Left renal cortex interstitium (tissue), 4 donors: ENCODE measurements around the gene LCLAT1. TPM values are rescaled to one million over a fixed set of nuclear protein-coding genes. Genes with fewer than 3 reads are reported as not detected.
"Not testable (repeated sequence)": the region's sequence is repeated elsewhere in the genome, so short reads cannot be mapped to it uniquely, and the experiment has no call there.

Experiments
- DNase-seq, 4 donors: peaks; one replicate each; pipeline ENCODE4 v3.0.0-alpha.2; 2013; ENCODE audit warnings: low read depth in 4 of 4, low spot score in 2 of 4, missing footprints in 1 of 4
- polyA plus RNA-seq, 4 donors: library from polyadenylated mRNA; unstranded; fragments of 120-200 nt; gene quantifications; one replicate each; pipeline ENCODE4 v1.2.1, GENCODE V29; 2013; ENCODE audit not compliant: insufficient read length in 4 of 4

Gene LCLAT1
- polyA plus RNA-seq, 4 donors: 17.4 to 23.5 (median 19.5) TPM

DNA sequence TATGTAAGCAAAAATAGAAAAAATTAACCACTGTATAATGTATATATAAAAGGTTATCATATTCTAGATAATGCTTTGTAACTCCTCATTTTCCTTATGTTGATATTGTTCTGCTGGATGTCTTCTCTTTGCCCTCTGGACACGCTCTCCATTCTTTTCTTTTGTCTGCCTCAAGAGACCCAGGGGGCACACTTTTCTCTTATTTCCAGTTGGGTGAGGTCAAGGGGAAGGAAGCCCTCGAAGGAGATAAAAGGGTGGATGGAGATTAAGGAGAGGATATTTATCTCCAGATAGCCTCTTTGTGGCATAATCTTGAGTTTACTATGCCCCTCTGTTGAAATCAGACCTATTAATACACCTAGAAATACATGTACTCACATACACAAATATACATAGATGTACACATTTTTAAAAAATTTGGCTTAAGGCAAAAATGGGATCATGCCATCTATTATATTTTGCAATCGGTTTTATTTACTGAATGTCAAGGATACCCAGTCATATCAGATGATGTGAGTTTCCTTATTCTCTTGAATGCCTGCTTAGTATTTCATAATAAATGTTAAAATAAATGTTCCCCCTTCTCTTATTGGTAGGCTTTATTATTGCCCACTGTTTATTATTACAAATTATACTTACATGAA, 65.3 kb downstream of the LCLAT1 start:
- DNase-seq: no peak

DNA sequence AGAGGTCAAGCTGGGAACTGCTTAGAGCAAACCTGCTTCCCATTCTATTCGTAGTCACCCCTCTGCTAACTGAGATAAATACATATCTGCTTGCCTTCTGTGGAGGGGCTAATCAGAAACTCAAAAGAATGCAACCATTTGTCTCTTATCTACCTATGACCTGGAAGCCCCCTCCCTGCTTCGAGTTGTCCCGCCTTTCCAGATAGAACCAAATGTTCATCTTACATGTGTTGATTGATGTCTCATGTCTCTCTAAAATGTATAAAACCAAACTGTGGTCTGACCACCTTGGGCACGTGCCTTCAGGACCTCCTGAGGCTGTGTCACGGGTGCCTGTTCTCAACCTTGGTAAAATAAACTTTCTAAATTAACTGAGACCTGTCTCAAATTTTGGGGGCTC, 66.6 kb downstream of the LCLAT1 start:
- not testable (repeated sequence) for DNase-seq

DNA sequence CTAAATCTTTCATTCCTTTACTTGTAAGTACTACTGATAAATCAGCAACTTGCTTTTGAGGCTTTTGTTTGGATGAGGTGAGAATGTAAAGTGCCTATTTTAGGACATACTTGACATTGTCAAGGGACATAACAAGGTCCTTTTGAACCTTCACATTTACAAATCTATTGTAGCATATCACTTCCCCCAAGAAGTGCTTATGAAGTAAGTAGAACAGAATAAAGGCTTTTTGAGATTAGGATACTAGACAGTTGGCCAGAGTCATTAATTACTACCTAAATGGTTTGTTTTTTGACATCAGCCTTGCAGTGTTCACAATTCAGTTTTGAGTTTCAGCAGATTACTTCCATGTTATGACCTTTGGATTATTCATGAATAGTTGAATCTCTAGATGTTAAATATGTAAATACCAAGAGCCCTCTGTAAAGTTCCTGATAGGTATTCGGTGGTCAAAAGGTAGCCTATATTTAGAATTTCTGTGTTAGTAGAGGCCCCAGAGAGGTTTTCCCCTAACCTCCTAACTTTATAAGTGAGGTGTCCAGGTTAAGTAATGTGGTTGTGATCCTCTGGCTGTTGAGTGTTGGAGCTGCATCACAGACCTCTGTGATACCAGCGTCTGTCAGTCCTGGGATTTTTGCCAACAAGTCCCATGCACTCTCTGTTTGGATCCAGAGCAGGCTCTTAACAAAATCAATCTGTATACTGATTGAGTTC, 67.2 kb downstream of the LCLAT1 start:
- no peak for DNase-seq

DNA sequence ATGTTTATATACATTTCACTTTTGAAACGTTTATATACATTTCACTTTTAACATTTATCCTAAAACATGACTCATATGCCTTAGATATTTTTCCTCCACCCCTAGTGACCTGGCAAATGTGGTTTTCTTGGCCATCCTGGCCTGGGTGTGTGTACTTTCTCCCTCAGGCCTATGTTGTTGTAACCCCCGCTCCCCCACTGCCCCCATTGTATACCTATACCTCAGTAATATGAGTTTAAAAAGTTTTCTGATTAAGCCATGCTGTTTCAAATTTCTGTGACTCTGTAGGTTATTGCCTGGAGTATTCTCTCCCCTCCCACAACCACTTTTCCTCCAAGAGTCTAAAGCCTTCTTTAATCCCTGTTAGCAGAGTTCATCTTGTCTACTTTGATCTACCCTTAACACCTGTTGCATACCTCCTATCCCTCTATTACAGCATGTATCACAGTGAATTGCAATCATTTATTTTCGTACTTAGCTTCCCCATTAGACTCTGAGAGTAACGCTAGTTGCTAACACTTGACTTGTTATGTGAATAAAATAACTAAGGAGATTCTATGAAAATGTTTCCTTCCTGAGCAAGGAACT, 67.9 kb downstream of the LCLAT1 start:
- no peak for DNase-seq

- DNase-seq: no peak
Observed at GRCh38 chr2:30516166-30516565, 69.1 kb downstream of the LCLAT1 start.

DNA sequence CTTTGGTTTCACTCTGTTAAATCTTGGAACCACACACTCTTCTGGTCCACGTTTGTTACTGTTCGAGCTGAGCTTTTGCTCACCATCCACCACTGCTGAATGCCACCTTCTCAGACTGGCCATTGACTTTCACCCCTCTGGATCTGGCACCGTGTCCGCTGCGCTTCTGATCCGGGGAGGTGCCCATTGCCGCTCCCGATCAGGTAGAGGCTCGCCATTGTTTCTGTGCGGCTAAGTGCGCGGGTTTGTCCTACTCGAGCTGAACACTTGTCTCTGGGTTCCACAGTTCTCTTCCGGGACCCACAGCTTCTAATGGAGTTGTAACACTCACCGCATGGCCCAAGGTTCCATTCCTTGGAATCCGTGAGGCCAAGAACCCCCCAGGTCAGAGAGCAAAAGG, 72.8 kb downstream of the LCLAT1 start:
- no peak for DNase-seq

- DNase-seq: no peak
Observed at GRCh38 chr2:30522421-30522820, 75.4 kb downstream of the LCLAT1 start.

- no peak for DNase-seq
Observed at GRCh38 chr2:30527411-30527810, 80.4 kb downstream of the LCLAT1 start.

- no peak for DNase-seq
Observed at GRCh38 chr2:30527859-30528258, 80.8 kb downstream of the LCLAT1 start.

DNA sequence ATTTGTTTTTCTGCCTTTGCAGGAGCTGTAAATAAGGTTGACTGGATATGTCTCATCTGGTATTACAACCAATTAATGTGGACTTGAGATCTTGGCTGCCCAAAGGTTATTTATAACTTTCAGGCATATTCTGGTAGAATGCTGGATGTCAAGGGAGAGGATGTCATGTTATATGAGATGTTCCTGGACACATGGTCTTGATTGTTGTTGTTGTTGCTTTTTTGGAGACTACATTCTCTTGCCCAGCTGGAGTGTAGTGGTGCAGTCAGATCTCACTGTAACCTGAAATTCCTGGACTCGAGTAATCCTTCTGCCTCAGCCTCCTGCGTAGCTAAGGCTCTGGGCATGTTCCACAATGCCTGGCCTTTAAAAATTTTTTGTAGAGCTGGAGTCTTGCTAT, 83.3 kb downstream of the LCLAT1 start:
- no peak for DNase-seq

GRCh38 chr2:30541680-30542079, 94.6 kb downstream of the LCLAT1 start:
- DNase-seq: no peak

DNA sequence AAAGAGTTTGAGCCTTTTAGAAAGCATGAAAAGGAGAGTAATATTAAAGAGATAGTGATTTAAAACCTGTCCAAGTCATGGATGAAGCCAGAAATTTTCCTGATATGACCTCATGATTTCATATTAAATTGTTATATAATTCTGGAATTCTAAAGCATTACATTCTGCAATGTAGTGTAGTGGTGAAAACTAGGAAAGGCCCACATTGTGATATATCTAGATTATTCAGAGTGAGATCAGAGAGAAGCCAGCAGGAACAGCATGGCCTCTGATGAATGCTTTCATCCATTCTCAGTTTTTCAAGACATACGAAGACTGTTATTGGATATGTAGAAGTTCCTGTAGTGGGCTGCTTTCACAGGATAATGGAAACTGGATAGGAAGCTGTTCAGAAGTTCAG, 98.8 kb downstream of the LCLAT1 start:
- DNase-seq: peak in 1 of 4 donors; percentile 6

DNA sequence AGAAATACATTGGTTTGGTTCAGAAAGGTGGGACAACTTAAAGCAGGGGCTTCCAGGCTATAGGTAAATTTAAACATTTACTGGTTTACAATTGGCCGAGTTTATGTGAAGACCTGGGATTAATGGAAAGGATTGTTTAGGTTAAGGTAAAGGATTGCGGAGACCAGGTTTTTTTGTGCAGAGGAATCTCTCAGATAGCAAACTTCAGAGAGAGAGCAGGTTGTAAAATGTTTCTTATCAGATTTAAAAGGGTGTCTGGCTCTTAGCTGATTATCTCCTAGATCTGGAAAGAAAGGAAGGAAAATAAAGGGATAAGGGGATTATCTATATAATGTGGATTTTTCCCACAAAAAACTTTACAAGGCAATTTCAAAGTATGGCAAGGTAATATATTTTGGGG, 101.3 kb downstream of the LCLAT1 start:
- DNase-seq: no peak

GRCh38 chr2:30549096-30549495, 102.0 kb downstream of the LCLAT1 start:
- no peak for DNase-seq

DNA sequence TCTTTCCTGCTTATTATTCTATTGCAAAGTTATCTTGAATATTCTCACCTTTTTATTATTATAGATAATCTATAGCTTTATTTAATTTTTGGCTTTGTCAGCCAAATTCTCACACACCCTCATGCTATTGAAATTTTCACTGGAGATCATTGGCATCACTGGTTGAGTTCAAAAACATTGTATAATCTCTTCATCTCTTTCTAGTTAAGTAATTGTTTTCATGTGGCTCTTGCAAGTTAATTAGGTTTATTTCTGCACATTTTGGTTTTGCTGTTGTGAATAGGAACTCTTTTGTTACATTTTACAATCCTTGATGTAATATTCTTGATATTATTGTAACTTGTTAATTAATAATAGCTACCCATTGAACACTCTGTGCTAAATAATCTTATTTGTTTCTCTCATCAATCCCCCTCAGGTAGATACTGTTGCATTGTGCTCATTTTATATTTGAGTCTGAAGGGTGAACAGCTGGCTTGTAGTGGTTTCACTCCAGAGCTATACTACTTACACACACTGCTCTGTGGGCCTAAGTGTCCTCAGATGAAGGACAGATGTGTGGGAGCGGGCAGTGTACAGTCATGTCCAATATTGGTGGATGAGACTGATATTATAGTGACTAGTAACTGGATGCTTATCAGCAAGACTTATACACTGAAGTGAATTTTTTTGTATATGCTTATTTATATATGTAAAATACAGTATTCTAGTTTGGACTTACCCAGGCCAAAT, 112.7 kb downstream of the LCLAT1 start:
- no peak for DNase-seq

- DNase-seq: no peak
Observed at GRCh38 chr2:30561349-30561748, 114.3 kb downstream of the LCLAT1 start.

GRCh38 chr2:30565851-30566358, 118.9 kb downstream of the LCLAT1 start:
- DNase-seq: no peak

- no peak for DNase-seq
Observed at GRCh38 chr2:30566631-30567030, 119.6 kb downstream of the LCLAT1 start.

DNA sequence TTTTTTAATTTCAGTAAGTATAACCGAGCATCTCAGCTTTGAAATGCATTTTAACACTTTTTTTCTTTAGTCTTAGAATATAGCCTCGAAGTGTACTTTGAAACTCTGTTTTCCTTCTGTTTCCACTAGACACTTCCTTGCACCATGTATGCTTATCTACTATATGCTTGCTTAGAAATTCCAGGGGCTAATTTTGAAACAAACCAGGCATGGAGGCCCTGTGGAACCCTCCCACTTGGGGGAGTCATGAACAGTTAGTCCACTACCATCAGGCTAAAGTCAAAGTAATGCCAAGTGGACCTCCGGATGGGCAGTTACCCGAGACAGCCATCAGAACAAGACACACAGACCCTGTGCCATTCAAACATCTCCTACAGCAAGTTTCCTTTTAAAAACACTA, 120.3 kb downstream of the LCLAT1 start:
- DNase-seq: no peak

DNA sequence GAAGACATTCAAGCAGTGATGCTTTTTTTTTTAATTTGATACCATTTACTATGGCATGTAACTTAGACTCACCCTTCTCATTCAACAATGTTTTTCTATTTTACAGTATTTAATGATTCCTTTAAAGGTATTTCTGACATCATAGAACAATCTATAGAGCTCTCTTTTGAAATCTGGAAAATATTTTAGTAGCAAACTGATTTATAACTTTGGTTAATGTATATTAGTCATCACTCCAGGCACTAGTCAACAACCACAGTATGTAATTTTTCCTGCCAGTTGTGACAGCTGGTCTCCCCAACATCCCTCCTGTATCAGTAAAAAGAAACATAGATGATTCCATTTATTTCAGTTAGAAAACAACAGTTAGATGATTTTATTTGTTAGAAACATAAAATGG, 122.9 kb downstream of the LCLAT1 start:
- no peak for DNase-seq

DNA sequence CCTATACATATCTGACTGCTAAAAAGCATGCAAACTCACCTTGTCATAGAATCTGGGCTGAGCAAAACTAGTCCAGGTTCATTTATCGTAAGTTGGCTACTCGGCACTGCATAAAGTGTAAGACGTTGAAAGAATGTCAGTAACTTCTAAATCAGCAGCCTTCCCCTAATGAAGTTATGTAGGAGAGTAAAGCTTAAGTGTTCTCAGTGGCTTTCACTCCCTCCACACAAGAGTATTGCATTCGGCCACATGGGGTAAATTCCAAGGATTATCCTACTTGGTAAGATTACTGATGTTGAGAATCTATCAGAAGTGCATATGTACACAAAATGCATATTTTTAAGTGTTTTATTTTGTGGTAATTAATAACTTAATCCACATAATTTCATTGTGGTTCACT, 130.1 kb downstream of the LCLAT1 start:
- DNase-seq: no peak
